Mesothelial cell of epicardium (in vitro differentiated cells): Measurements from ENCODE around the gene OR51B4. TPM values are rescaled to one million over a fixed set of nuclear protein-coding genes. Genes with fewer than 3 reads are reported as not detected.
"Not testable (repeated sequence)": the region's sequence is repeated elsewhere in the genome, so short reads cannot be mapped to it uniquely, and the experiment has no call there.

Experiments
- DNase-seq, 2 experiments: peaks; one replicate each; pipeline ENCODE4 v3.0.0; 2021; ENCODE audit warnings: low spot score in 2 of 2; ENCODE audit not compliant: unreplicated experiment in 2 of 2
- H3K27ac Mint-ChIP-seq: 2 replicates; pipeline ENCODE4 v1.8.0; 2021; ENCODE audit warnings: mixed read lengths
- H3K27me3 Mint-ChIP-seq: 2 replicates; pipeline ENCODE4 v1.8.0; 2021; ENCODE audit warnings: low read depth, mixed read lengths
- H3K36me3 Mint-ChIP-seq: 2 replicates; pipeline ENCODE4 v1.8.0; 2021; ENCODE audit warnings: mixed read lengths
- H3K4me1 Mint-ChIP-seq: 2 replicates; pipeline ENCODE4 v1.8.0; 2021; ENCODE audit warnings: mixed read lengths
- H3K4me3 Mint-ChIP-seq: 2 replicates; pipeline ENCODE4 v1.8.0; 2021; ENCODE audit warnings: mild to moderate bottlenecking, moderate library complexity, mixed read lengths
- H3K9me3 Mint-ChIP-seq: 2 replicates; pipeline ENCODE4 v1.8.0; 2021; ENCODE audit warnings: mixed read lengths
- CTCF ChIP-seq: fragments of 200-600 bp; sonication (generic); IDR thresholded peaks from one replicate; pipeline ENCODE4 v1.5.0; 2021; ENCODE audit warnings: antibody characterized with exemption; ENCODE audit not compliant: unreplicated experiment
- total RNA-seq: library from RNA; stranded (reverse); gene quantifications from 3 replicates; pipeline ENCODE4 v1.2.1, GENCODE V29; 2021

Gene OR51B4
- total RNA-seq, 1 donor from 2014 or later: 0.65 TPM

- H3K9me3 Mint-ChIP-seq: no peaks in the 10 kb centered on the region
- H3K27me3 Mint-ChIP-seq: peaks cover 16% of the 10 kb centered on the region
- no peak within 1 kb of the TSS for H3K4me3 Mint-ChIP-seq
- H3K36me3 Mint-ChIP-seq: no peaks in the 10 kb centered on the region
- no peak within 1 kb of the TSS for H3K27ac Mint-ChIP-seq
- DNase-seq: no peak
- TF ChIP-seq CTCF: no peak
- H3K4me1 Mint-ChIP-seq: no peaks in the 10 kb centered on the region
Observed at GRCh38 chr11:5343474-5344335, 42.0 kb upstream of the OR51B4 start, which contains the start of gene OR51B5. Gene OR51B5, minus strand, starts transcription at chr11:5343524. Its CDS starts 0 bp downstream, at chr11:5343524.

DNA sequence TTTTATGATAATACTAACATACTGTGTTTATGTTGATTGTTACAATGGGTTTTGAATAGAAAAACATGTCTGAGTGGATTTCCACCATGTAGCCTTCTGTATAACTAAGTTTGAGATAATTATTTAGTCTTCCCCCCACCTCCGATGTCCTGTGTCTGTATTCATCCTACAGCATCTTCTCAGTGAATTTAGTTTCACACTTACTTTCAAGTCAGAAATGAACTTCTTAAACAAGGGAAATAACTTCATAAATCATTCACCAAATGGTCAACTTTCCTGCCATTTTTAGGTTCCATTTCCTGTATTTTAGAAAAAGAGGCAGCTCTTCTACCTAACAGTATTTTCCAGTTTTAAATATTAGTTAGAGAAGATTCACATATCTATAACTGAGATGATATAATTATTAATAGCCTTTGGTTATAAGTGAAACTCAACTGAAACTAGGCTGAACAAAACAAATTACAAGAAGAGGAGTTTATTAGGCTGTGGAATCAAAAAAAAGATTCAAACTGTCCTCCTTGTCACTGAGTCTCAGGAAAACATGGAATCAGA lies 38.1 kb upstream of the OR51B4 start:
- Mint-ChIP-seq H3K4me3 (no peak overlapping the region), H3K36me3 (no peaks in the 10 kb centered on the region), H3K27ac (no peak overlapping the region), H3K27me3 (peaks cover 2% of the 10 kb centered on the region), H3K4me1 (no peaks in the 10 kb centered on the region), H3K9me3 (no peaks in the 10 kb centered on the region)
- no peak for DNase-seq
- no peak for TF ChIP-seq CTCF

DNA sequence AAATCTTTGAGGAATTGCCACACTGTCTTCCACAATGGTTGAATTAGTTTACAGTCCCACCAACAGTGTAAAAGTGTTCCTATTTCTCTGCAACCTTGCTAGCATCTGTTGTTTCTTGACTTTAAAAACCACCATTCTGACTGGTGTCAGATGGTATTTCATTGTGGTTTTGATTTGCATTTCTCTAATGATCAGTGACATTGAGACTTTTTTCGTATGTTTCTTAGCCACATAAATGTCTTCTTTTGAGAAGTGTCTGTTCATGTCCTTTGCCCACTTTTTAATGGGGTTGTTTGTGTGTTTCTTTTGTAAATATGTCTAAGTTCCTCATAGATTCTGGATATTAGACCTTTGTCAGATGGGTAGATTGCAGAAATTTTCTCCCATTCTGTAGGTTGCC lies 35.5 kb upstream of the OR51B4 start:
- not testable (repeated sequence) for DNase-seq, H3K27me3 Mint-ChIP-seq, H3K4me1 Mint-ChIP-seq, H3K9me3 Mint-ChIP-seq, H3K4me3 Mint-ChIP-seq, H3K27ac Mint-ChIP-seq, H3K36me3 Mint-ChIP-seq

GRCh38 chr11:5336331-5336730 lies 34.6 kb upstream of the OR51B4 start:
- H3K36me3 Mint-ChIP-seq: no peaks in the 10 kb centered on the region
- H3K4me1 Mint-ChIP-seq: no peaks in the 10 kb centered on the region
- no peak for DNase-seq
- no peak for TF ChIP-seq CTCF
- H3K4me3 Mint-ChIP-seq: no peak overlapping the region
- H3K27ac Mint-ChIP-seq: no peak overlapping the region
- H3K27me3 Mint-ChIP-seq: peaks cover 2% of the 10 kb centered on the region
- H3K9me3 Mint-ChIP-seq: no peaks in the 10 kb centered on the region

- no peaks in the 10 kb centered on the region for H3K36me3 Mint-ChIP-seq
- H3K4me1 Mint-ChIP-seq: no peaks in the 10 kb centered on the region
- H3K9me3 Mint-ChIP-seq: no peaks in the 10 kb centered on the region
- no peak overlapping the region for H3K4me3 Mint-ChIP-seq
- H3K27me3 Mint-ChIP-seq: peaks cover 2% of the 10 kb centered on the region
- TF ChIP-seq CTCF: no peak
- no peak for DNase-seq
- no peak overlapping the region for H3K27ac Mint-ChIP-seq
Observed at GRCh38 chr11:5335170-5335569, 33.4 kb upstream of the OR51B4 start.

DNA sequence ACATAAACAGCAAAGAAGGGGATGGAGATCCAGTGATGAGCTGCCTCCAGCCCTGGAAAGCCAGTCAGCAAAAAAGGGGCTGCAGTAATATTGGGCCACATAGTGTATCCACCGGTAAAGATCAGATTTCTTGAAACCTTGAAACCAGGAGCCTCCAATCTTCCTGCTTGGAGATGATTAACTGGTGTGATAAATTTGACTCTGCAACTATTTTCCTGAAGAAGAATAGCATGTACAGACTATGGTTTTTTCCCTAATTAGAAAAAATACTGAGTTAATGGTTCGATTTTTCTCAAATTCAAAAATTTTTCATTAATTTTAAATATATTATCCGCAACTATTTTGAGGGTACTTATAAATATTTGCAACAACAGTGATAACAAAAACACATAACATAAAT lies 22.5 kb upstream of the OR51B4 start, which contains the start of gene OR51B2:
OR51B2 (minus strand) TSS at position 101 of the 400 bp plus-strand sequence; CDS start at position 101, 0 bp downstream.
- Mint-ChIP-seq H3K36me3 (no peaks in the 10 kb centered on the region), H3K9me3 (no peaks in the 10 kb centered on the region), H3K27ac (no peak within 1 kb of the TSS), H3K27me3 (peaks cover 15% of the 10 kb centered on the region), H3K4me3 (no peak within 1 kb of the TSS), H3K4me1 (no peaks in the 10 kb centered on the region)
- TF ChIP-seq CTCF: no peak
- no peak for DNase-seq
